PC-3 (cell line): Measurements from ENCODE around the gene TGM3. TPM values are rescaled to one million over a fixed set of nuclear protein-coding genes. Genes with fewer than 3 reads are reported as not detected.

ENCODE experiments used
- ATAC-seq: fragments of 200-7000 bp; cut with Tn5 transposase; 2 replicates; pipeline ENCODE4 v1.9.1; 2020; ENCODE audit warnings: mild to moderate bottlenecking, moderate library complexity
- BruUV-seq: library from RNA; stranded (reverse); fragments of 400-500 nt; replicated peaks from 2 replicates; lab custom pipeline; 2021; lab: Mats Ljungman, UMichigan
- CTCF ChIA-PET: fragments of 300-600 bp; sonication (Branson Sonifier 250); formaldehyde crosslinking; loops from one replicate; lab custom pipeline; 2022; ENCODE audit warnings: antibody characterized with exemption; lab: Charles Lee
- POLR2A ChIA-PET: fragments of 300-600 bp; sonication (Branson Sonifier 250); formaldehyde crosslinking; loops from one replicate; lab custom pipeline; 2022; ENCODE audit warnings: antibody characterized with exemption; ENCODE audit not compliant: unreplicated experiment; lab: Charles Lee
- DNase-seq: peaks from one replicate; pipeline ENCODE4 v3.0.0-alpha.2; 2015
- H2AFZ ChIP-seq: fragments of 300-600 bp; sonication (generic); 2 replicates; pipeline ENCODE4 v1.6.0; 2016; ENCODE audit warnings: antibody characterized with exemption, low read length
- H3F3A ChIP-seq: fragments of 300-600 bp; sonication (generic); one replicate; pipeline ENCODE4 v1.6.0; 2017; ENCODE audit warnings: antibody characterized with exemption, low read length, control low read depth, mild to moderate bottlenecking; ENCODE audit not compliant: unreplicated experiment
- H3K27ac ChIP-seq: fragments of 300-600 bp; sonication (generic); 2 replicates; pipeline ENCODE4 v1.5.1; 2016; ENCODE audit warnings: mild to moderate bottlenecking, low read length
- H3K27me3 ChIP-seq: fragments of 300-600 bp; sonication (generic); 2 replicates; pipeline ENCODE4 v1.6.1; 2016; ENCODE audit warnings: low read length, mixed read lengths
- H3K36me3 ChIP-seq: fragments of 300-600 bp; sonication (generic); 2 replicates; pipeline ENCODE4 v1.6.1; 2016; ENCODE audit warnings: low read depth, mixed run types, low read length, mixed read lengths
- H3K4me1 ChIP-seq: fragments of 300-600 bp; sonication (generic); 2 replicates; pipeline ENCODE4 v1.5.1; 2016; ENCODE audit warnings: low read length; ENCODE audit not compliant: insufficient read depth
- H3K4me2 ChIP-seq: fragments of 300-600 bp; sonication (generic); 2 replicates; pipeline ENCODE4 v1.6.0; 2016; ENCODE audit warnings: low read length
- H3K4me3 ChIP-seq: fragments of 300-600 bp; sonication (generic); 2 replicates; pipeline ENCODE4 v1.5.1; 2016; ENCODE audit warnings: mild to moderate bottlenecking, low read length, mixed read lengths
- H3K79me2 ChIP-seq: fragments of 300-600 bp; sonication (generic); 2 replicates; pipeline ENCODE4 v1.6.1; 2017; ENCODE audit warnings: low read length, mixed read lengths
- H3K9ac ChIP-seq: fragments of 300-600 bp; sonication (generic); 2 replicates; pipeline ENCODE4 v1.6.0; 2016; ENCODE audit warnings: mild to moderate bottlenecking, low read length
- H3K9me2 ChIP-seq: fragments of 300-600 bp; sonication (generic); replicated peaks from 2 replicates; pipeline ENCODE4 v1.6.1; 2016; ENCODE audit warnings: mixed run types, low read length, mixed read lengths
- H3K9me3 ChIP-seq: fragments of 300-600 bp; sonication (generic); 2 replicates; pipeline ENCODE4 v1.6.1; 2016; ENCODE audit warnings: low read length, mixed read lengths
- H4K20me1 ChIP-seq: fragments of 300-600 bp; sonication (generic); 2 replicates; pipeline ENCODE4 v1.6.1; 2016; ENCODE audit warnings: low read length, mixed read lengths
- CTCF ChIP-seq: fragments of 300-600 bp; sonication (generic); conservative IDR thresholded peaks from 2 replicates; pipeline ENCODE4 v1.5.1; 2017; ENCODE audit warnings: antibody characterized with exemption, low read depth, mild to moderate bottlenecking, low read length
- EZH2 ChIP-seq: fragments of 300-600 bp; sonication (generic); IDR thresholded peaks from one replicate; pipeline ENCODE4 v1.6.1; 2017; ENCODE audit warnings: antibody characterized with exemption, mild to moderate bottlenecking, low read length; ENCODE audit not compliant: unreplicated experiment
- EZH2phosphoT487 ChIP-seq: fragments of 300-600 bp; sonication (generic); IDR thresholded peaks from 2 replicates; pipeline ENCODE4 v1.6.1; 2018; ENCODE audit warnings: mild to moderate bottlenecking, antibody characterized with exemption, low read length, borderline replicate concordance
- intact Hi-C: fragments of 100-400 bp; cut with micrococcal nuclease; formaldehyde crosslinking; loops from 2 replicates; pipeline ENCODE4 v1.9.0; 2023
- total RNA-seq: library from RNA; depleted of rRNA; stranded (reverse); fragments of >200 nt; gene quantifications from 2 replicates; pipeline ENCODE4 v1.2.3, GENCODE V29; 2014

TGM3 gene
- total RNA-seq, 1 experiment from 2014 or later, result not detected

- Histone ChIP-seq H3K36me3 (no peaks in the 10 kb centered on the region), H3K27me3 (peaks cover 58% of the 10 kb centered on the region), H3F3A (no peaks in the 10 kb centered on the region), H4K20me1 (no peaks in the 10 kb centered on the region), H3K9me2 (no peaks in the 10 kb centered on the region), H3K79me2 (no peaks in the 10 kb centered on the region), H3K9ac (no peak overlapping the region), H3K9me3 (no peaks in the 10 kb centered on the region), H3K4me2 (no peak overlapping the region), H3K4me1 (peaks cover 5% of the 10 kb centered on the region), H2AFZ (no peak overlapping the region), H3K4me3 (no peak overlapping the region), H3K27ac (no peak overlapping the region)
- CTCF ChIA-PET, result no interaction called here
- TF ChIP-seq CTCF, result no peak
- TF ChIP-seq EZH2, result no peak
- TF ChIP-seq EZH2phosphoT487, result no peak
- no TSS peak for BruUV-seq
- ATAC-seq (no peak), DNase-seq (no peak)
- POLR2A ChIA-PET, result no interaction called here
- intact Hi-C loops, result no loop called here
Measured at GRCh38 chr20:2299301-2299700, 3.5 kb downstream of the TGM3 start.

DNA sequence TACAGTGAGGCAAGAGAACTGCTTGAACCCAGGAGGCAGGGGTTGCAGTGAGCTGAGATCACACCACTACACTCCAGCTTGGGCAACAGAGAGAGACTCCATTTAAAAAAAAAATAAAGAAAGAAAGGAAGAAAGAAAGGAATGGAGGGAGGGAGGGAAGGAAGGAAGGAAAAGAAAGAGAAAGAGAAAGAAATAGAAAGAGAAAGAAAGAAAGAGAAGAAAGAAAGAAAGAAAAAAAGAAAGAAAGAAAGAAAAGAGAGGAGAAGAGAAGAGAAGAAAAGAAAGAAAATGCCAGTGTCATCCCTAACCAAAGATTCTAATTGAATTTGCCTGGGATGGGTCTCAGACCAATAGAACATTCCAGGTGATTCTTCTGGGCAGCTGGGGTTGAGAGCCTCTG lies 4.2 kb downstream of the TGM3 start:
- DNase-seq, result no peak
- intact Hi-C loops, result no loop called here
- no TSS peak for BruUV-seq
- Histone ChIP-seq H3K9me2 (no peaks in the 10 kb centered on the region), H3K4me2 (no peak overlapping the region), H3K36me3 (no peaks in the 10 kb centered on the region), H3F3A (no peaks in the 10 kb centered on the region), H3K4me1 (peaks cover 5% of the 10 kb centered on the region), H3K27ac (no peak overlapping the region), H3K9me3 (no peaks in the 10 kb centered on the region), H3K9ac (no peak overlapping the region), H4K20me1 (no peaks in the 10 kb centered on the region), H2AFZ (no peak overlapping the region), H3K79me2 (no peaks in the 10 kb centered on the region), H3K4me3 (no peak overlapping the region), H3K27me3 (peaks cover 58% of the 10 kb centered on the region)
- ChIA-PET POLR2A (no interaction called here), CTCF (no interaction called here)
- TF ChIP-seq EZH2phosphoT487, result no peak
- TF ChIP-seq EZH2, result no peak
- TF ChIP-seq CTCF, result no peak
- no peak for ATAC-seq

DNA sequence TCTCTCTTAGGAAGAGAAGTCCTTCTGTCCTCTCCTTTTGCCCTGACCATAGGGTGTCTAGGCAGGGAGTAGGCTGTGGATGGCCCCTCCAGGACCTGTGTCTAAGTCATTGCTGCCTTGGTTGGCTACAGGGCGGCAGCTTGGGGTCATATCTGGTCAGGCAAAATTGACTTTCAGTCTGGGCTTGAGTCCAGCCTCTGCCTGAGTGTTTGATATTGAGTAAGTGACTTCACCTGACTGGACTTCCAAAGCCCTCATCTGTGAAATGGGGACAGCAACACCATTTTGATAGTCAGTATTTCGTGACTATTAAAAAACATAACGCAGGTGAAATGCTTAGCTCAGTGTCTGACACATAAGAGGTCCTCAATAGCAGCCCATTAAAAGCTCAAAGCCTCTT lies 4.6 kb downstream of the TGM3 start:
- Histone ChIP-seq H3K4me3 (no peak overlapping the region), H3K9me3 (no peaks in the 10 kb centered on the region), H3K9ac (no peak overlapping the region), H3K27ac (no peak overlapping the region), H2AFZ (no peak overlapping the region), H3K27me3 (peaks cover 53% of the 10 kb centered on the region), H3K36me3 (no peaks in the 10 kb centered on the region), H4K20me1 (no peaks in the 10 kb centered on the region), H3F3A (no peaks in the 10 kb centered on the region), H3K9me2 (no peaks in the 10 kb centered on the region), H3K4me1 (peaks cover 5% of the 10 kb centered on the region), H3K79me2 (no peaks in the 10 kb centered on the region), H3K4me2 (no peak overlapping the region)
- ChIA-PET POLR2A (no interaction called here), CTCF (no interaction called here)
- no peak for DNase-seq
- no TSS peak for BruUV-seq
- no peak for ATAC-seq
- TF ChIP-seq EZH2 (no peak), CTCF (no peak), EZH2phosphoT487 (no peak)
- intact Hi-C loops, result no loop called here
